HepG2 (cell line): ENCODE measurements around the gene LOXL3. TPM values are rescaled to one million over a fixed set of nuclear protein-coding genes. Genes with fewer than 3 reads are reported as not detected.

ENCODE experiments used
- ASH2L ChIP-seq: fragments of 300-600, 200-600 bp; sonication (generic); IDR thresholded peaks from 2 replicates; pipeline ENCODE4 v1.7.0; 2017; ENCODE audit warnings: low read depth, mild to moderate bottlenecking, moderate library complexity, mixed read lengths, low read length; ENCODE audit not compliant: insufficient read length
- CCDC6 ChIP-seq: sonication (generic); formaldehyde crosslinking; IDR thresholded peaks from 2 replicates; pipeline ENCODE4 v1.8.1; 2022; ENCODE audit warnings: mild to moderate bottlenecking, missing genetic modification reagents, moderate library complexity
- GPN1 ChIP-seq: sonication (generic); formaldehyde crosslinking; IDR thresholded peaks from 2 replicates; pipeline ENCODE4 v1.5.1; 2020; ENCODE audit warnings: missing genetic modification reagents, borderline replicate concordance
- REXO4 ChIP-seq: sonication (generic); formaldehyde crosslinking; IDR thresholded peaks from 2 replicates; pipeline ENCODE4 v1.8.0; 2022; ENCODE audit warnings: missing genetic modification reagents, mild to moderate bottlenecking, borderline replicate concordance
- SIN3A ChIP-seq: IDR thresholded peaks from 2 replicates; pipeline ENCODE4 v1.6.1; 2011; ENCODE audit warnings: low read depth, mild to moderate bottlenecking, control low read depth, low read length, borderline replicate concordance
- ZFP37 ChIP-seq: sonication (generic); formaldehyde crosslinking; IDR thresholded peaks from 2 replicates; pipeline ENCODE4 v1.4.0; 2020; ENCODE audit warnings: missing genetic modification reagents, borderline replicate concordance
- ZFX ChIP-seq: sonication (generic); formaldehyde crosslinking; IDR thresholded peaks from 2 replicates; pipeline ENCODE4 v1.4.0; 2020; ENCODE audit warnings: mild to moderate bottlenecking, low read depth, missing genetic modification reagents, moderate library complexity
- ZNF644 ChIP-seq: IDR thresholded peaks from 2 replicates; pipeline ENCODE4 v1.6.1; 2016; ENCODE audit warnings: low read depth
- ZNF788 ChIP-seq: sonication (generic); formaldehyde crosslinking; IDR thresholded peaks from 2 replicates; pipeline ENCODE4 v1.5.0; 2020; ENCODE audit warnings: mild to moderate bottlenecking, missing genetic modification reagents, borderline replicate concordance
- polyA plus RNA-seq, 8 experiments: library from polyadenylated mRNA; depleted of rRNA in 3 of 8; stranded (reverse) in 7 of 8; unstranded in 1 of 8; fragments of >200 nt; fragmentation: Illumina TruSeq in 4 of 8; extraction: Trizol in 4 of 8; gene quantifications; 2 replicates each; pipeline versions ENCODE4 v1.2.1 to v1.2.3, GENCODE V29; 2011 to 2016; ENCODE audit warnings: low read depth in 4 of 8, missing spikeins in 1 of 8, mixed read lengths in 1 of 8; ENCODE audit not compliant: insufficient read depth in 1 of 8
- total RNA-seq, 5 experiments: library from RNA; depleted of rRNA; stranded (reverse); fragments of >200 nt; fragmentation: Illumina TruSeq; extraction: Trizol; gene quantifications; 2 replicates each; pipeline ENCODE4 v1.2.3, GENCODE V29; 2016; ENCODE audit warnings: low read depth in 1 of 5
- TF ChIP-seq, protein P1 (sequence below): sonication (generic); formaldehyde crosslinking; IDR thresholded peaks from 2 replicates; pipeline ENCODE4 v1.4.0; 2020; ENCODE audit warnings: missing genetic modification reagents
- TF ChIP-seq, protein P2 (sequence below): sonication (generic); formaldehyde crosslinking; IDR thresholded peaks from 2 replicates; pipeline ENCODE4 v1.5.0; 2020; ENCODE audit warnings: mild to moderate bottlenecking, missing genetic modification reagents
- TF ChIP-seq, protein P3 (sequence below), 2 experiments: sonication (generic) in 1 of 2; formaldehyde crosslinking in 1 of 2; IDR thresholded peaks; 2 replicates each; pipeline versions ENCODE4 v1.4.0 to v1.6.1; 2016 to 2020; ENCODE audit warnings: borderline replicate concordance in 1 of 2, low read depth in 1 of 2, mild to moderate bottlenecking in 1 of 2, missing genetic modification reagents in 1 of 2

The LOXL3 gene
- total and polyA plus RNA-seq, 2 of the 13 experiments (the other 11 are each of a cell fraction or from before 2014, with no cell fraction given): 0.55 to 6.5 TPM

DNA sequence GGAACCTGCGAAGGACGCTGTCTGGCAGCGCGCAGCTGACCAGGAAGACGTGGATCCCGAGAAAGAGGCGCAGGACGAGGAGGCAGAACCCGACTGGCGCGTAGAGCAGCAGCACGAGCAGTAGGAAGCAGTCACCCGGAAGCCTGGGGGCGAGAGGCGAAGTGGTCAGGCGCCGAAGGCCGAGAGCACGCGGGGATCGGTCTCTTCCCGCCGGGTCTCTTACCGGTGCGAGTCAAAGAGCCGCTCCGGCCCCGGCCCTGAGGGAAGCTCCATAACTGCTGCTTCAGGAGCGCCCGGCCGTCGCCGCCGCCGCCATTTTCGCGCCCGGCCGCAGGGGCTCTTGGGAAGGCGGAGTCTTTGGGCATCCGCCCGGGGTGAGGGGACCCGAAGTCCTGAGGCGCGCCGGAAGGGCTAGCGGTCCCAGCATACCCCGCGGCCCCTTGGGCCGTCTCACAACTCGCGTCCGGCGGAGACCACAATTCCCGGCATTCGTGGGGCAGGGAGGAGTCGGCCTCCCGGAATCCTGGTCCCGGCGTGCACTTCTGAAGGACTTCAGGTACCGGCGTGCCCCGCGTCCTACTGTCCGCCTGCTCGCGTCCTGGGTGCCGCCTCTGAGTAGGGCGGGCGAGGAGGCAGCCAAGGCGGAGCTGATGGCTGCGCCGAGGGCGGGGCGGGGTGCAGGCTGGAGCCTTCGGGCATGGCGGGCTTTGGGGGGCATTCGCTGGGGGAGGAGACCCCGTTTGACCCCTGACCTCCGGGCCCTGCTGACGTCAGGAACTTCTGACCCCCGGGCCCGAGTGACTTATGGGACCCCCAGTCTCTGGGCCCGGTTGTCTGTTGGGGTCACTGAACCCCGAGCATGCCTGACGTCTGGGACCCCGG is 24.1 kb downstream of the LOXL3 start, which contains the start of the genes AUP1 and HTRA2 (continued):
- peak; percentile 58; the same call in 1 of the 2 replicates for TF ChIP-seq CCDC6 (CRISPR knock-in tag)
- TF ChIP-seq REXO4 (CRISPR knock-in tag): peak; percentile 13; the same call in 1 of the 2 replicates
- peak; percentile 84 for TF ChIP-seq ZFX (CRISPR knock-in tag)
- no peak for TF ChIP-seq ZNF644 (CRISPR knock-in tag)
- TF ChIP-seq, protein P1, sequence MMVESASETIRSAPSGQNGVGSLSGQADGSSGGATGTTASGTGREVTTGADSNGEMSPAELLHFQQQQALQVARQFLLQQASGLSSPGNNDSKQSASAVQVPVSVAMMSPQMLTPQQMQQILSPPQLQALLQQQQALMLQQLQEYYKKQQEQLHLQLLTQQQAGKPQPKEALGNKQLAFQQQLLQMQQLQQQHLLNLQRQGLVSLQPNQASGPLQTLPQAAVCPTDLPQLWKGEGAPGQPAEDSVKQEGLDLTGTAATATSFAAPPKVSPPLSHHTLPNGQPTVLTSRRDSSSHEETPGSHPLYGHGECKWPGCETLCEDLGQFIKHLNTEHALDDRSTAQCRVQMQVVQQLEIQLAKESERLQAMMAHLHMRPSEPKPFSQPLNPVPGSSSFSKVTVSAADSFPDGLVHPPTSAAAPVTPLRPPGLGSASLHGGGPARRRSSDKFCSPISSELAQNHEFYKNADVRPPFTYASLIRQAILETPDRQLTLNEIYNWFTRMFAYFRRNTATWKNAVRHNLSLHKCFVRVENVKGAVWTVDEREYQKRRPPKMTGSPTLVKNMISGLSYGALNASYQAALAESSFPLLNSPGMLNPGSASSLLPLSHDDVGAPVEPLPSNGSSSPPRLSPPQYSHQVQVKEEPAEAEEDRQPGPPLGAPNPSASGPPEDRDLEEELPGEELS (CRISPR knock-in tag): peak; percentile 67; the same call in 1 of the 2 replicates
- TF ChIP-seq, protein P2, sequence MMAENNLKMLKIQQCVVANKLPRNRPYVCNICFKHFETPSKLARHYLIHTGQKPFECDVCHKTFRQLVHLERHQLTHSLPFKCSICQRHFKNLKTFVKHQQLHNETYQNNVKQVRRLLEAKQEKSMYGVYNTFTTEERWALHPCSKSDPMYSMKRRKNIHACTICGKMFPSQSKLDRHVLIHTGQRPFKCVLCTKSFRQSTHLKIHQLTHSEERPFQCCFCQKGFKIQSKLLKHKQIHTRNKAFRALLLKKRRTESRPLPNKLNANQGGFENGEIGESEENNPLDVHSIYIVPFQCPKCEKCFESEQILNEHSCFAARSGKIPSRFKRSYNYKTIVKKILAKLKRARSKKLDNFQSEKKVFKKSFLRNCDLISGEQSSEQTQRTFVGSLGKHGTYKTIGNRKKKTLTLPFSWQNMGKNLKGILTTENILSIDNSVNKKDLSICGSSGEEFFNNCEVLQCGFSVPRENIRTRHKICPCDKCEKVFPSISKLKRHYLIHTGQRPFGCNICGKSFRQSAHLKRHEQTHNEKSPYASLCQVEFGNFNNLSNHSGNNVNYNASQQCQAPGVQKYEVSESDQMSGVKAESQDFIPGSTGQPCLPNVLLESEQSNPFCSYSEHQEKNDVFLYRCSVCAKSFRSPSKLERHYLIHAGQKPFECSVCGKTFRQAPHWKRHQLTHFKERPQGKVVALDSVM (CRISPR knock-in tag): peak; percentile 14; the same call in 1 of the 2 replicates
- TF ChIP-seq ZFP37 (CRISPR knock-in tag): no peak; the same call in 1 of the 2 replicates
- peak; percentile 90; the same call in 1 of the 2 replicates for TF ChIP-seq ZNF788 (CRISPR knock-in tag)
- peak; percentile 24; the same call in 1 of the 2 replicates for TF ChIP-seq GPN1 (CRISPR knock-in tag)
- TF ChIP-seq SIN3A: peak; percentile 92
- TF ChIP-seq ASH2L: peak; percentile 90
- TF ChIP-seq, protein P3, sequence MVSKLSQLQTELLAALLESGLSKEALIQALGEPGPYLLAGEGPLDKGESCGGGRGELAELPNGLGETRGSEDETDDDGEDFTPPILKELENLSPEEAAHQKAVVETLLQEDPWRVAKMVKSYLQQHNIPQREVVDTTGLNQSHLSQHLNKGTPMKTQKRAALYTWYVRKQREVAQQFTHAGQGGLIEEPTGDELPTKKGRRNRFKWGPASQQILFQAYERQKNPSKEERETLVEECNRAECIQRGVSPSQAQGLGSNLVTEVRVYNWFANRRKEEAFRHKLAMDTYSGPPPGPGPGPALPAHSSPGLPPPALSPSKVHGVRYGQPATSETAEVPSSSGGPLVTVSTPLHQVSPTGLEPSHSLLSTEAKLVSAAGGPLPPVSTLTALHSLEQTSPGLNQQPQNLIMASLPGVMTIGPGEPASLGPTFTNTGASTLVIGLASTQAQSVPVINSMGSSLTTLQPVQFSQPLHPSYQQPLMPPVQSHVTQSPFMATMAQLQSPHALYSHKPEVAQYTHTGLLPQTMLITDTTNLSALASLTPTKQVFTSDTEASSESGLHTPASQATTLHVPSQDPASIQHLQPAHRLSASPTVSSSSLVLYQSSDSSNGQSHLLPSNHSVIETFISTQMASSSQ (IDR thresholded peaks at IDR 0.05; ENCODE audit: low read depth): no peak
- TF ChIP-seq, protein P3 (CRISPR knock-in tag; IDR thresholded peaks at IDR 0.05; ENCODE audit: borderline replicate concordance): peak; percentile 81; the same call in 1 of the 2 replicates
